ENCODE measurements around the gene TNFRSF4. TPM values are rescaled to one million over a fixed set of nuclear protein-coding genes. Genes with fewer than 3 reads are reported as not detected.

The TNFRSF4 gene
- total and polyA plus RNA-seq, 2 donors (not counting 1 experiment from before 2014, with no cell fraction given) = 0.63 to 1.8 TPM

GRCh38 chr1:1225913-1226312 is 12.0 kb upstream of the TNFRSF4 start:
- peaks cover 93% of the 10 kb centered on the region for H4K20me1 ChIP-seq (ENCODE audit: control insufficient read depth, insufficient read depth, low read length, poor library complexity, severe bottlenecking)
- 95% methylated on average over 18 of the region's 18 CpGs for WGBS (ENCODE audit: insufficient coverage)
- no peak for DNase-seq
- Mint-ChIP-seq H3K4me3 (no peak overlapping the region), H3K9me3 (ENCODE audit: insufficient read depth) (no peaks in the 10 kb centered on the region), H3K27me3 (no peaks in the 10 kb centered on the region), H3K4me1 (peaks cover 20% of the 10 kb centered on the region), H3K27ac (no peak overlapping the region)
- no peak overlapping the region for H3K27ac ChIP-seq (ENCODE audit: low read length in 2 of 2)
- intact Hi-C loops (cut with micrococcal nuclease) = no loop called here
- no peaks in the 10 kb centered on the region for H3K9me3 ChIP-seq (ENCODE audit: control extremely low read depth in 1 of 3, control insufficient read depth in 2 of 3, insufficient read depth in 1 of 3, low read length in 2 of 3)
- H3K4me3 ChIP-seq (ENCODE audit: control extremely low read depth in 1 of 5, extremely low read depth in 1 of 5, insufficient read depth in 1 of 5, low read depth in 2 of 5, low read length in 4 of 5) = no peak overlapping the region
- POLR2A ChIA-PET = interaction anchor here (1.2 kb wide), 1 partner anchor 51 kb away, joined by 3 read pairs; no protein-coding TSS in a partner anchor
- CTCF ChIA-PET = interaction anchor here (1.4 kb wide), 1 partner anchor 103 kb away, joined by 4 read pairs; no protein-coding TSS in a partner anchor
- H3K36me3 ChIP-seq (replicated peaks in 1 of 2; ENCODE audit: control extremely low read depth in 1 of 2, control insufficient read depth in 1 of 2, extremely low read depth in 1 of 2, insufficient read depth in 2 of 2, low read length in 1 of 2) = peaks cover 0 to 67% of the 10 kb centered on the region in 2 experiments
- H3K4me1 ChIP-seq (ENCODE audit: control insufficient read depth in 2 of 2, insufficient read depth in 2 of 2, low read length in 2 of 2) = peaks cover 13 to 18% of the 10 kb centered on the region in 2 donors
- no peak overlapping the region for H3K4me2 ChIP-seq (replicated peaks; ENCODE audit: low read depth, low read length, poor library complexity, severe bottlenecking)
- TF ChIP-seq EZH2 (IDR thresholded peaks at IDR 0.05; ENCODE audit: borderline replicate concordance, insufficient read depth, low read depth, low read length, poor library complexity, severe bottlenecking) = no peak
- TF ChIP-seq CTCF (IDR thresholded peaks at IDR 0.05) = no peak
- H2AFZ ChIP-seq (ENCODE audit: insufficient read depth, low read depth, low read length, poor library complexity, severe bottlenecking) = no peak overlapping the region
- no peak for ATAC-seq (ENCODE audit: low read depth)
- H3K27me3 ChIP-seq (replicated peaks in 1 of 4; ENCODE audit: control extremely low read depth in 1 of 4, control insufficient read depth in 3 of 4, insufficient read depth in 4 of 4, low read length in 3 of 4) = no peaks in the 10 kb centered on the region
- H3K9ac ChIP-seq (ENCODE audit: low read length) = no peak overlapping the region
- peaks cover 71% of the 10 kb centered on the region for H3K79me2 ChIP-seq (ENCODE audit: control insufficient read depth, insufficient read depth, low read length)

GRCh38 chr1:1225238-1225845 is 11.4 kb upstream of the TNFRSF4 start:
- Mint-ChIP-seq H3K4me1 (peaks cover 16% of the 10 kb centered on the region), H3K4me3 (no peak overlapping the region), H3K27ac (no peak overlapping the region), H3K27me3 (no peaks in the 10 kb centered on the region), H3K9me3 (ENCODE audit: insufficient read depth) (no peaks in the 10 kb centered on the region)
- Histone ChIP-seq H2AFZ (ENCODE audit: insufficient read depth, low read depth, low read length, poor library complexity, severe bottlenecking) (no peak overlapping the region), H3K4me2 (replicated peaks; ENCODE audit: low read depth, low read length, poor library complexity, severe bottlenecking) (no peak overlapping the region), H3K36me3 (replicated peaks in 1 of 2; ENCODE audit: control extremely low read depth in 1 of 2, control insufficient read depth in 1 of 2, extremely low read depth in 1 of 2, insufficient read depth in 2 of 2, low read length in 1 of 2) (peaks cover 0 to 73% of the 10 kb centered on the region in 2 experiments), H3K9me3 (ENCODE audit: control extremely low read depth in 1 of 3, control insufficient read depth in 2 of 3, insufficient read depth in 1 of 3, low read length in 2 of 3) (no peaks in the 10 kb centered on the region), H4K20me1 (ENCODE audit: control insufficient read depth, insufficient read depth, low read length, poor library complexity, severe bottlenecking) (peaks cover 93% of the 10 kb centered on the region), H3K27me3 (replicated peaks in 1 of 4; ENCODE audit: control extremely low read depth in 1 of 4, control insufficient read depth in 3 of 4, insufficient read depth in 4 of 4, low read length in 3 of 4) (no peaks in the 10 kb centered on the region), H3K4me3 (ENCODE audit: control extremely low read depth in 1 of 5, extremely low read depth in 1 of 5, insufficient read depth in 1 of 5, low read depth in 2 of 5, low read length in 4 of 5) (no peak overlapping the region), H3K27ac (ENCODE audit: low read length in 2 of 2) (no peak overlapping the region), H3K9ac (ENCODE audit: low read length) (no peak overlapping the region), H3K79me2 (ENCODE audit: control insufficient read depth, insufficient read depth, low read length) (peaks cover 65% of the 10 kb centered on the region), H3K4me1 (ENCODE audit: control insufficient read depth in 2 of 2, insufficient read depth in 2 of 2, low read length in 2 of 2) (peaks cover 7 to 12% of the 10 kb centered on the region in 2 donors)
- TF ChIP-seq EZH2 (IDR thresholded peaks at IDR 0.05; ENCODE audit: borderline replicate concordance, insufficient read depth, low read depth, low read length, poor library complexity, severe bottlenecking) = no peak
- TF ChIP-seq CTCF (IDR thresholded peaks at IDR 0.05) = no peak
- DNase-seq = no peak
- POLR2A ChIA-PET = no interaction called here
- WGBS (ENCODE audit: insufficient coverage) = 95% methylated on average over 34 of the region's 34 CpGs
- CTCF ChIA-PET = interaction anchor here (1.4 kb wide), 1 partner anchor 103 kb away, joined by 4 read pairs; no protein-coding TSS in a partner anchor
- intact Hi-C loops (cut with micrococcal nuclease) = no loop called here
- no peak for ATAC-seq (ENCODE audit: low read depth)
